Tibial artery (tissue), 4 donors: ENCODE measurements around the gene ASB6.

Experiments
- DNase-seq, 2 donors: peaks; one replicate each; pipeline ENCODE4 v3.0.0-alpha.2; 2019
- H3K27ac ChIP-seq, 2 donors: fragments of 200-600 bp; sonication (generic) in 1 of 2; 1 replicate in 1 of 2; 2 replicates in 1 of 2; pipeline ENCODE4 v1.5.1; 2018 to 2019; ENCODE audit warnings: mild to moderate bottlenecking in 1 of 2
- H3K27me3 ChIP-seq, 2 donors: fragments of 200-600 bp; sonication (generic) in 1 of 2; one replicate each; pipeline versions ENCODE4 v1.5.1 to v1.6.0; 2016 to 2019
- H3K36me3 ChIP-seq, 3 donors: fragments of 200-600 bp; sonication (generic) in 2 of 3; one replicate each; pipeline ENCODE4 v1.5.1; 2016 to 2019; ENCODE audit warnings: mild to moderate bottlenecking in 2 of 3
- H3K4me1 ChIP-seq, 4 donors: fragments of 200-600 bp; sonication (generic) in 2 of 4; 1 replicate in 3 of 4; 2 replicates in 1 of 4; pipeline ENCODE4 v1.5.1; 2016 to 2019
- H3K4me3 ChIP-seq, 2 donors: fragments of 200-600 bp; sonication (generic) in 1 of 2; 1 replicate in 1 of 2; 2 replicates in 1 of 2; pipeline ENCODE4 v1.5.1; 2018 to 2019; ENCODE audit warnings: mild to moderate bottlenecking in 2 of 2
- H3K9me3 ChIP-seq, 3 donors: fragments of 200-600 bp; sonication (generic) in 1 of 3; one replicate each; pipeline ENCODE4 v1.5.1; 2016 to 2019
- intact Hi-C: fragments of 100-400 bp; cut with DNase I; formaldehyde crosslinking; loops from one replicate; pipeline ENCODE4 v1.15.0; 2023; ENCODE audit warnings: low total_unique reads
- TF ChIP-seq, protein P1 (sequence below), 2 experiments: fragments of 200-600 bp in 1 of 2; fragments of 450-650 bp in 1 of 2; IDR thresholded peaks; one replicate each; pipeline ENCODE4 v1.5.1; 2017 to 2019; ENCODE audit warnings: antibody characterized with exemption in 2 of 2, mild to moderate bottlenecking in 1 of 2, moderate library complexity in 1 of 2

ASB6 gene

DNA sequence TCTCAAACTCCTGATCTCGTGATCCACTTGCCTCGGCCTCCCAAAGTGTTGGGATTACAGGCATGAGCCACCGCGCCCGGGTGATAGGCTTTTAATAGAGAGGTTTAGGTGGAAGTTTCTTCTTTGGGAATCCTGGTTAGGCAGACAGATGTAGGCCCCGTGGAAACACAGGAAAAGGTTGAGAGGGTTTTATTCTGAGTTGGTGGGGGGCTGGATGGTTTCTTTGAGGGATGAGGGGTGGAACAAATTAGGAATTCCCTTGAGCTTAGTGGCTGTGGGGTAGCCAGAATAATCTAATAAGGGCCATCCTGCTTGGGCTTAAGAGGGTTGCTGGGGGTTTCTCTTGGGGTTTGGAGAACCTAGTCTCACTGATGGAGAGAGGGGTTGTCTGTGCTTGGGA, 51.5 kb downstream of the ASB6 start:
- Histone ChIP-seq H3K4me1 (no peaks in the 10 kb centered on the region), H3K36me3 (no peaks in the 10 kb centered on the region), H3K27ac (no peak overlapping the region), H3K9me3 (no peaks in the 10 kb centered on the region), H3K27me3 (no peaks in the 10 kb centered on the region), H3K4me3 (no peak overlapping the region)
- no peak for DNase-seq
- TF ChIP-seq, protein P1, sequence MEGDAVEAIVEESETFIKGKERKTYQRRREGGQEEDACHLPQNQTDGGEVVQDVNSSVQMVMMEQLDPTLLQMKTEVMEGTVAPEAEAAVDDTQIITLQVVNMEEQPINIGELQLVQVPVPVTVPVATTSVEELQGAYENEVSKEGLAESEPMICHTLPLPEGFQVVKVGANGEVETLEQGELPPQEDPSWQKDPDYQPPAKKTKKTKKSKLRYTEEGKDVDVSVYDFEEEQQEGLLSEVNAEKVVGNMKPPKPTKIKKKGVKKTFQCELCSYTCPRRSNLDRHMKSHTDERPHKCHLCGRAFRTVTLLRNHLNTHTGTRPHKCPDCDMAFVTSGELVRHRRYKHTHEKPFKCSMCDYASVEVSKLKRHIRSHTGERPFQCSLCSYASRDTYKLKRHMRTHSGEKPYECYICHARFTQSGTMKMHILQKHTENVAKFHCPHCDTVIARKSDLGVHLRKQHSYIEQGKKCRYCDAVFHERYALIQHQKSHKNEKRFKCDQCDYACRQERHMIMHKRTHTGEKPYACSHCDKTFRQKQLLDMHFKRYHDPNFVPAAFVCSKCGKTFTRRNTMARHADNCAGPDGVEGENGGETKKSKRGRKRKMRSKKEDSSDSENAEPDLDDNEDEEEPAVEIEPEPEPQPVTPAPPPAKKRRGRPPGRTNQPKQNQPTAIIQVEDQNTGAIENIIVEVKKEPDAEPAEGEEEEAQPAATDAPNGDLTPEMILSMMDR (IDR thresholded peaks at IDR 0.05), result no peak
- intact Hi-C loops, result no loop called here

DNA sequence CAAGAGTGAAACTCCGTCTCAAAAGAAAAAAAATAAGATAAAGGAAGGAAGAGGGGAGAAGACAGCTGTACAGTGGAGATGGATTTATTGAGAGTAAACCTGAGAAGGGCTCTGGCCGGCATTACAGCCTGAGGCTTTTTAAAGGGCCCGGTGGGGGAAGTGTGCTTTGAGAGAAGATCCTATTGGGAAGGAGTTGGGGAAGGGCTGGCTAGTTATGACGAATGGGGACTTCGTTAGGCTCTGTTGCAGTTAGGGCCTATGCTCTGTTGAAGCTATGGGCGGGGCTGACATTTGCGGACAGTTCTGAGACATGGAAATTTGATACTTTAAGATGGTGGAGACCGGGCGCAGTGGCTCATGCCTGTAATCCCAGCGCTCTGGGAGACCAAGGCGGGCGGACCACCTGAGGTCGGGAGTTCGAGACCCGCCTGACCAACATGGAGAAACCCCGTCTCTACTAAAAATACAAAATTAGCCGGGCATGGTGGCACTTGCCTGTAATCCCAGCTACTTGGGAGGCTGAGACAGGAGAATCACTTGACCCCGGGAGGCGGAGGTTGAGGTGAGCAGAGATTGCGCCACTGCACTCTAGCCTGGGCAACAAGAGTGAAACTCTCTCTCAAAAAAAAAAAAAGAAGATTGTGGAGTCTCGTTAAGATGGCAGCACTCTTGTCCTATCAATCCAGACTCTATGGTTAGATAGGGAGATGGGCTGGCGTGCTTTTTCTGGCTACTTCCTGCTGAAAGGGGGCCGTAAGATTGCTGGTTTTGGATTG, 54.3 kb downstream of the ASB6 start:
- no peak overlapping the region for H3K27ac ChIP-seq

DNA sequence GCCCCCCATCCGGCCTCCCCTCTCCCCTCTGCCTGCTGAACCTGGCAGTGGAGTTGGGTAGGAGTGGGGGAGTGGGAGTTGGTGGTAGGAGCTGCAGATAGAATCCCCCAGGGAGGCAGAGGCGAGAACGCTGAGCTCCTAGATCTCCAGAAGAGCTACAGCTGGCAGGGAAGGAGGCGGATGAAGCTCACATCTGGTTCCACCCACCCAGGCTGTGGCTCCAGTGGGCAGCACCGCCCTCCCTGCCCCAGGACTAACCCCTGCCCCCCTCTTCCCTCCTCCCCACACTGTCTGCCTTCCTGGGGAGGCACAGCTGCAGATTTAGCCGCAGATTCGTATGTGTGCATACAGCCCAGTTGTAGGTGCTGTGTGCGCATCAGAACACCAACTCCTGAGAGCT, 55.3 kb downstream of the ASB6 start:
- no peaks in the 10 kb centered on the region for H3K36me3 ChIP-seq
- no peak overlapping the region for H3K27ac ChIP-seq
- H3K4me1 ChIP-seq, result peaks cover 0 to 4% (median 0%) of the 10 kb centered on the region in 4 donors
- intact Hi-C loops, result no loop called here
- no peak for DNase-seq
- H3K27me3 ChIP-seq, result no peaks in the 10 kb centered on the region
- no peak overlapping the region for H3K4me3 ChIP-seq
- no peaks in the 10 kb centered on the region for H3K9me3 ChIP-seq
- TF ChIP-seq, protein P1 (IDR thresholded peaks at IDR 0.05), result no peak

More for the DNA sequence above, 54.3 kb downstream of the ASB6 start:
- no peak overlapping the region for H3K4me3 ChIP-seq
- no peak for DNase-seq
- no peaks in the 10 kb centered on the region for H3K27me3 ChIP-seq
- intact Hi-C loops, result no loop called here
- H3K4me1 ChIP-seq, result peaks cover 0 to 4% (median 0%) of the 10 kb centered on the region in 4 donors
- no peaks in the 10 kb centered on the region for H3K9me3 ChIP-seq
- TF ChIP-seq, protein P1 (IDR thresholded peaks at IDR 0.05), result no peak
- H3K36me3 ChIP-seq, result no peaks in the 10 kb centered on the region

DNA sequence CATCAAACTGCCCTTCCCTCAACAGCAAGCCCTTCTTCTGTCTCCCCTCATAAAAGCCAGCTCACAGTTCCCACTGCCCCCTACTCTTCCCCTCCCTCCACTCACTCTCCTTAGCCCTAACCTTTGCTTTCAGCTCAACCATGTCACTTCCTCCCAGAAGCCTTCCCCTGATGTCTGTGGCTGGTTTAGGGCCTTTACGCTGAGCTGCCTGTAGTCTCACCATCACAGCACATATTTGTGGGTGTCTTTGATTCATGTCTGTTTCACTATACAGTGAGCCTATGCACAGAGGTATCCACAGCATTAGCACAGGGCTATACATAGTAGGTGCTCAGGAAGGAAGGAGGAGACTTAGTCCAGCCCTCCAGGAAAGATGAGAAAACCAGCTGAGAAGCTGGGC, 55.7 kb downstream of the ASB6 start:
- DNase-seq, result no peak
- Histone ChIP-seq H3K9me3 (no peaks in the 10 kb centered on the region), H3K27me3 (no peaks in the 10 kb centered on the region), H3K4me3 (no peak overlapping the region), H3K4me1 (peaks cover 0 to 4% (median 0%) of the 10 kb centered on the region in 4 donors), H3K27ac (no peak overlapping the region), H3K36me3 (no peaks in the 10 kb centered on the region)
- TF ChIP-seq, protein P1 (IDR thresholded peaks at IDR 0.05), result no peak
- intact Hi-C loops, result no loop called here

DNA sequence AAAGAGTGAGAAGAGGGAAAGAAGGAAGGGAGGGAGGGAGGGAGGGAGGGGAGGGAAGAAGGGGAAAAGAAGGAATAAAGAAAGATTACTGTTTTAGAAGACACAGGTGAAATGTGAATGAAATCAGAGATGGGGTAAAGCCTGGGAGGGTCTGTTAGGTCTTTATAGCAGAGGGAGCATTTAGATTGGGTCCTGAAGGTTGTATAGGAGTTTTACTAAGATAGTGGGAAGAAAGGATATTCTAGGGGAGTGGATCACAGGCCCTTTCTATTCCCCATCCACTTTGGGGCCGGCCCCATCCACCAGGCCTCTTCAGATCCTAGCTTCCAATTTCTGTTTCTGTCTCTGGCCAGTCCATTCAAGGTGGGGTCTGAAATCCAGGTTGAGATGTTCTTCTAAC, 56.6 kb downstream of the ASB6 start:
- TF ChIP-seq, protein P1 (IDR thresholded peaks at IDR 0.05), result no peak
- no peaks in the 10 kb centered on the region for H3K27me3 ChIP-seq
- H3K36me3 ChIP-seq, result no peaks in the 10 kb centered on the region
- no peaks in the 10 kb centered on the region for H3K9me3 ChIP-seq
- DNase-seq, result no peak
- H3K27ac ChIP-seq, result no peak overlapping the region
- intact Hi-C loops, result no loop called here
- peaks cover 0 to 4% (median 0%) of the 10 kb centered on the region in 4 donors for H3K4me1 ChIP-seq
- H3K4me3 ChIP-seq, result no peak overlapping the region
